HG02759 (cell line): ENCODE measurements around the gene SMPD2.

ENCODE experiments used
- ATAC-seq: cut with Tn5 transposase; IDR thresholded peaks from one replicate; pipeline ENCODE4 v1.9.1; 2021; ENCODE audit warnings: mild to moderate bottlenecking, moderate library complexity; ENCODE audit not compliant: unreplicated experiment

Gene SMPD2, protein sequence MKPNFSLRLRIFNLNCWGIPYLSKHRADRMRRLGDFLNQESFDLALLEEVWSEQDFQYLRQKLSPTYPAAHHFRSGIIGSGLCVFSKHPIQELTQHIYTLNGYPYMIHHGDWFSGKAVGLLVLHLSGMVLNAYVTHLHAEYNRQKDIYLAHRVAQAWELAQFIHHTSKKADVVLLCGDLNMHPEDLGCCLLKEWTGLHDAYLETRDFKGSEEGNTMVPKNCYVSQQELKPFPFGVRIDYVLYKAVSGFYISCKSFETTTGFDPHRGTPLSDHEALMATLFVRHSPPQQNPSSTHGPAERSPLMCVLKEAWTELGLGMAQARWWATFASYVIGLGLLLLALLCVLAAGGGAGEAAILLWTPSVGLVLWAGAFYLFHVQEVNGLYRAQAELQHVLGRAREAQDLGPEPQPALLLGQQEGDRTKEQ

DNA sequence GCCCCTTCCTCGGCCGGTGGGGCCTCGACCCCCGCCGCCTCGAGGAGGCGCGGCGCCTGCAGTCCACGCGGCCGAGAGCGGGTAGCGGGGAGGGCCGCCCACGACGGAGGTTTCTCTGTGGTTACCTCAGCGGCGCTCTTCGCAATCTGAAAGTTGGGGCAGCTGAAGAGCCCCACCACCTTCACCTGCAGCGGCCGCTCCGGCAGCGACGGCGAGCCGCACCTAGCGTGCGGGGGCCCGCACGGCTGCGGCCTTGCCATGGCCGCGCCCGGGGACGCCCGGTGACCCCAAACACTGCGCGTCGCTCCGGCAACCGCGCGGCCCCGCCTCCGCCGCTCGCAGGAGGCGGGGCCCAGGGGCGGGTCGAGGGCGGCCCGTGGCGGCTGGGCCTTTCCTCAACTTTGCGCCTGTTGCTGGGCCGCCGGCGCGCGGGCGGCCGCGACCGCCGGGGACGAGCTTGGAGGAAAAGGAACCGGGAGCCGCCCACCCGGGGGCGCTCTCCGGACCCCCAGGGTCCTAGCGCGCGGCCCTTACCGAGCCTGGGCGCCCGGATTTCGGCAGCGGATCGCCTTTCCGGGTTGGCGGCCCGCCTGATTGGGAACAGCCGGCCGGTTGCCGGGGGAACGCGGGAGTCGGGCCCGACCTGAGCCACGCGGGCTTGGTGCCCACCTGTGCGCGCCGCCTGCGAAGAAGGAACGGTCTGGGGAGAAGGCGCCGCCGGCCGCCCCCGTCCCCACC is at the start of gene SMPD2, which contains the start of gene PPIL6:
Gene SMPD2 (plus strand): TSS at position 394 of the 738 bp plus-strand sequence. CDS start 398 bp downstream, outside the sequence.
Gene PPIL6 (minus strand): TSS at position 298 of the 738 bp plus-strand sequence. CDS start 38 bp downstream, at position 260.
- ATAC-seq = peak; percentile 91

DNA sequence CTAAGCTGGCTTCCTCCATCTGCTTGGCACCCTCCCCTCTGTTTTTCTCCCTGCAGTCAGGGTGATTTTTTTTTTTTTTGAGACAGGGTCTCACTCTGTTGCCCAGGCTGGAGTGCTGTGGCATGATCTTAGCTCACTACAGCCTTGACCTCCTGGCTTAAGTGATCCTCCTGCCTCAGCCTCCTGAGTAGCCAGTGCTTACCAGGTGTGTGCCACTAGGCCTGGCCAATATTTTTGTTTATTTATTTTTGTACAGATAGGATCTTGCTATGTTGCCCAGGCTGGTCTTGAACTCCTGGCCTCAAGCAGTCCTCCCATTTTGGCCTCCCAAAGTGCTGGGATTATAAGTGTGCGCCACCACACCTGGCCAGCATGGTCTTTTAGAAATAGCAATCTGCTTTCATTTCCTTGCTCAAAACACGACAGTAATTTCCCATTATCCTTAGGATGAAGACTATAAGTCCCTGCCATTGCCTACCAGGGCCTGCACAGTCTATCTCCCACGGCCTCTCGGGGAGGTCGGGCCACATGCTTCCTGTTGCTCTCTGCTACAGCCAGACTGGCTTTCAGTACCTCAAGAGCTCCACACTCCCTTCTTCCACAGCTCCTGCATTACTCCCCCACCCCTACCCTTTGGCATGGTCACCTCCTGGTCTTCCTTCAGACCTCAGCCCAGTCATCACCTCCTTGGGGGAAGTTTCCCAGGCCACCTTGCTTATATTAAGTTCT is 47.2 kb upstream of the SMPD2 start:
- ATAC-seq = no peak

DNA sequence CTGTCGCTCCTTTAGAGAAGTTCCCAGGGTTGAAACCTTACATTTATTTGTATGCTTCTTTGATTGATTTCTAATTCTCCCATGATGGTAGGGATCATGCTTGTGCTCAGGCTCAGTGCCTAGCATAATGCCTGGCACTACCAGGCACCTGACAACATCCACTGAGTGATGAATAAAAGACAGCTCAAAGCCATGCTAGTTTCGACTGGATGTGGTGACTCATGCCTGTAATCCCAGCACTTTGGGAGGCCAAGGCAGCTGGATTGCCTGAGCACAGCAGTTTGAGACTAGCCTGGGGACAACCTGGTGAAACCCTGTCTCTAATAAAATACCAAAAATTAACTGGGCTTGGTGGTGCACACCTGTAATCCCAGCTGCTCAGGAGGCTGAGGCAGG is 46.6 kb upstream of the SMPD2 start:
- ATAC-seq = no peak

DNA sequence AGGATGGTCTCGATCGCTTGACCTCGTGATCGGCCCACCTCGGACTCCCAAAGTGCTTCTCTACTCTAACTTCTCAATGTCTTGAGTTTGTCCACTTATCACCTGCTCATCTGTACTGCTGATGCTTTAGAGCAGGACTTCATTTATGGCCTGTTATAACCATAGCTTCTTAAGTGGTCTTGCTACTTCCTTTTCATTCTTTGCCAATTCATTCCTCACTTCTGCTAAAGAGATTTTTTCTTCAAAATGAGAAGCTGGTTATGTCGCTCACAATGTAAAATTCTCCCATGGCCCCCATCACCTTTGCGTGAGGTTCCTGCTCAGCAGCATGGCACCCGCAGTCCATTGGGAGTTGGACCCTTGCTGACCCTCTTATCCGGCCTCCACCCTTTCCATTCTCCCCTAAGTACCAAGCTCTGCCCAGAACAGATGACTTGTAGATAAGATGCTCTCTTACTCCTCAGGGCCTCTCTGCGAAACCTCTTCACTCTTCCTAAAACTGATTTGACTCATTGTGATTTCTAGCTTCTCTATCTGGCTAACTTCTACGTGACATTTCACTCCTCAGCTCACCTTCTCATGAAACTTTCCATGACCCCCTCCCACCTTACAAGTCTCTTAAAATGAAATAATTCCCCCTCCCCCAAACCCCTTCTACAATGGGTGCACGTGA is 44.3 kb upstream of the SMPD2 start:
- ATAC-seq = no peak

DNA sequence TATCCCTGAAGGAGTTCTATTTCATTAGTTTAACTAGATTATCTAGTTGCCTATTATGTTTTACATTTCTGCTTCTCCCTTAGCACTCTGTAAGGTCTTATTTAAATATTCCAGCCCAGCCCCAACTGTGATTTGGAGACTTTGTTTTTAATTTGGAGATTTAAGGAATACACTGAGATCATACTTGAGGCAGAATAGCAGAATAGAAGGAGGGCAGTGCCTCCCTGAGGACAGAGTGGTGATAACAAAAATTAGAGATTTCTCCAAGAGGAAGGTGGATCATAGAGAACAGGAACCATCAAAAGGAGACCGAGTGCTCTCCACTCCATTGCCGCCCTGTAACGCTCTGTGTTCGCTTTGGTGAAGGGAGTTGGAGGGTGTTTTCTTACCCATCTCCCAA is 43.5 kb upstream of the SMPD2 start:
- ATAC-seq = no peak

DNA sequence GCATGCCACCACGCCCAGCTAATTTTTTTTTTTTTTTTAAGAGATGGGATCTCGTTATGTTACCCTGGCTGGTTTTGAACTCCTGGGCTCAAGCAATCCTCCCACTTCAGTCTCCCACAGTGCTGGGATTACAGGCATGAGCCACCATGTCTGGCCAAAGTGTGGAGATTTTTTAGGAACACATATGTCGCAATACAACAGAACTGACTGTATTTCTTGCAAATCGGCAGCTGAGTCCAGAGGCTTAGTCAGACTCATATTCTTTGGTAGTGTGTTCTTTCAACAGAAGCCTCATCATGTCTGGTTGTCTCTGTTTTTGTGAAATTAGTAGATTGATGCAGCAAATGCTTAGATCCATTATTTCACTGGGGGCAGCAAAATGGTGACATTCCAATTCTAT is 34.3 kb upstream of the SMPD2 start:
- no peak for ATAC-seq

DNA sequence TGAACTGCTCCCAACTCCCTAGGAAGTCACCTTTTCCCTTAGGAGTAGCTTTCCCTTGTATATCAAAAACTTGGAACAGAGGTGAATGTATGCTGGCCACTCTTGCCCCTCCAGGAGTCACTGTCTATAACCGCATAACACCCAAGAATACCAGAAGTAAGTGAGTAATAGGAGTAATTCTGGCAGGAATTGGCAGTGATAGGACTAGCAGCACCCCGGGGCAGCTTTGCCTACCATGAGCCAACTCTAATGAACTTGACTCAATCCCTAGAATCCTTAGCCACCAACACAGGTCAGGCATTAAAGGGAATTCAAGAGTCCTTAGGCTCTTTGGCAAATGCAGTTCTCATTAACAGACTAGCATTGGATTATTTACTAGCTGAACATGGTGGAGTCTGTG is 29.5 kb upstream of the SMPD2 start:
- ATAC-seq = no peak

DNA sequence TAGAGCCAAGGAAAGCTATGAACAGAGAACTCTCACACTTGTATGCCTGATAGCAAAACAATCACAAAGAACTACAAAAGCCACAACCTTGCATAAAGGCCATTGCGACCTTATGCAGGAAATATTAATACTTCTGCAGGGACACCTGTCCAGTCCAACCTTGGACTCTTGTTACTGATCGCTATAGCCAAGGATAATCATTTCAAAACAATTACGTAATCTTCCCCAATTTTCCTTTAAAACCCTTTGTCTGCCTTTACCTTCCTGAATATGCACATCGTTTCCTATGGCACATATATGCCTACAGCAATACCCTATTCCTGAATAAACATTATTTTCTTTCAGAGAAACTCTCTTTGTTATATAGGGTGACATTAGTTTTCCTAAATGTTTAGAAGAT is 22.9 kb upstream of the SMPD2 start:
- ATAC-seq = no peak

DNA sequence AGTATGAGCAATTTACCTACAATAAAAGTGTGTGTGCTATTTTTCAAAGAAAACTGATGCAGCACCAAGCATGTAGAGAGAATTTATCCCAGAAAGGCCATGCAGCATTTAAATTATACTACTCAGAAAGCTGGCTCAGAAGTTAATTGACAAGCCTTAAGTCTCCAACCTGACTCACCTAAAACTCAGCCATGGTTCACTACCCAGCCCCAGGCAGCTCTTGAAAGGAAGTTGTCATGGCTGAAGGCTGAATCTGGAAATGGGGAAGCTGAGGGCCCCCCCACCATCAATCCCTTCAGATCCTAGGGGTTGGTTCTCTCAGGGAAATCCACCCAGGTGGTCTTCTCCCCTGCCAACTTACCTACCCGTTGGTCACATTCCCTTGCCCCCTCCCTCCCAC is 19.8 kb upstream of the SMPD2 start:
- ATAC-seq = no peak

DNA sequence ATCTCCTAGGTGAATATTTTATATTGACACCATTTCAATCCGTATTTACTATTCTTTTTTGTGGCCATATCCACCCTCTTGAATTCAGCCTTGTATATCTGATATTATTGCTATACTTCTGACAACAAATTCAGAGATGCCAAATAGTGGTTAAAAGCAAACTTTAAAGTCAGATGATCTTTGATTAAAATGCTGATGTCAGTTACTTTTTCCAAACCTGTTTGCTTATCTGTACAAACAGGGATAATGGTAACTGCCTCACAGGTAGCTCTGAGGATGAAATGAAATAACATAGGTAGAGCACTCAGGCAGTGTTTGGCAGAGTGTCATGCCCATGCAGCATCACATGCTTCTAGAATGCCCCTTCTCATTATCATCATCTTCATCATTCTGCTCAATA is 19.3 kb upstream of the SMPD2 start:
- ATAC-seq = no peak

DNA sequence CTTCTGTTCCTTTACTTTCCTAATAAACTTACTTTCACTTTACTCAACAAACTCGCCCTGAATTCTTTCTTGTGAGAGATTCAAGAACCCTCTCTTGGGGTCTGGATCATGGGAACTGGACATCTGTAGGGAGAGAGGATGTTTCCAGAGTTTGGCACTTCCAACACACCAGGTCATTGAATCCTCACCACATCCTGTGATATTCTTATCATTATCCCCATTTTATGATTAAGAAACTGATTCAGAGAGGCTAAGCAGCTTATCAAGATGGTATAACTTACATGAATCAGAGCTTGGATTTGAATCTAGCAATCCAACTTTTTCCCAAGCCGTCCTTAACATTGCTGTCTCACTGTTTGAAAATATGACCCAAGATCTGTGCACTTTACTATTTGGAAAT is 15.6 kb upstream of the SMPD2 start:
- no peak for ATAC-seq

DNA sequence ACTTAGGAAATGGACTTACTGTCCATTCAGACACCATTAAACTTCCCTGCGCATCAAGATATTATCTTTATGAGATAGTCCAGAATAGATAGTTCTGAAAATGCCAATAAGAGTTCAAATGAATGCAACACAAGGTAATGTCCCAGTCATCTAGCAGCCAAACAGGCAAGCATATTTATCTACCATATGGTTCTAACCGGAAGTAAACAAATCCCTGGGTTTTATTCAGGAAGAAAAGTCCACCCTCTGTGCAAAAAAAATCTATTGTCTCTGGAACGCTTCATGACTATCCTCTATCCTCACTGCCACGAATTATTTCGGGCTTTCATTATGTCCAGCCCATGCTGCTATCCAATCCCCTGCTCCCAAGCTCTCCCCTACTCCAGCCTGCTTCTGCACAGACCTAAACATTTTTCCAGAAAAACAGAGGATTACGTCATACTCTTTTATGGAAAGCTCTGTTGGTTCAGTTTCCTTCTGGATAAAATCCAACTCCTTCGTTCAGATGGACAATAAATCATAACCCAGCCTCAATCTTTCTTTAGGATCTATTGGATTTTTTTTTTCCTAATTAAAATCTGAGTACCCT is 11.5 kb upstream of the SMPD2 start:
- ATAC-seq = no peak

DNA sequence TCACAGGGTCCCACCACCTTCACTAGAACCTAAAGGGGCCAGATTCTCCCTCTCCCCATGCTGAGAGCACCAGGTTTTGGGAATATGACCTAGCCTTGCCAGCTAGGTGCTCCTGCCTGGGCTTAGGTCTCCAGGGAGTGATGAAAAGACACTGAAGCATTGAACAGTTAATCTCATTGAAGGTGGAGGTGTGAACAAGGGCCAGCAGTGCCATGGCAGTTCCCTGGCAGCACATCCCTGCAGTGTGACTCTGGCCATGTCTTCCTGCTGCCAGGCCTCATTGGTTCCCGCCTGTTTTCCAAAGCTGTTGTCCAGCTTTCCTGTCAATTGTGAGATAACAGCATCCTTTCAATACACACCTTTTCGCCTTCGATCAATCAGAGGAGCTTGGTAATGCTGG is 11.0 kb upstream of the SMPD2 start:
- no peak for ATAC-seq

DNA sequence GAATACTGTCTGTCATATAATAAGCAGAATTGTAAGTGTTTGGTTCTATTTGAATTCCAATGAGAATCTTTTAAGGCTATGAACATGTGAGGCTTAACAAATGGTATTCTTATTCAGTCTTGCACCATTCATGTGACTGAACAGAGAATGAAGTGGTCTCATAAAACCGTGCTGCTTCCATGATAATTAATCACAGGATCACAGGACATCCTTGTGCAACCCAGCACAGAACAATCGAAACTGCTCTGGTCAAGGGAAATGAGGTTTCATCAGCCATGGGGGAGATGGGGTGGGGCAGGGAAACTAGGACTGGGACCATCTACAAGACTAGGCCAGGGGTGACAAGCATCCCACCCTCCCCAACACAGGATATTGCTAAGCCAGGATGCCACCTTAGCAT is 6.1 kb upstream of the SMPD2 start:
- ATAC-seq = no peak

DNA sequence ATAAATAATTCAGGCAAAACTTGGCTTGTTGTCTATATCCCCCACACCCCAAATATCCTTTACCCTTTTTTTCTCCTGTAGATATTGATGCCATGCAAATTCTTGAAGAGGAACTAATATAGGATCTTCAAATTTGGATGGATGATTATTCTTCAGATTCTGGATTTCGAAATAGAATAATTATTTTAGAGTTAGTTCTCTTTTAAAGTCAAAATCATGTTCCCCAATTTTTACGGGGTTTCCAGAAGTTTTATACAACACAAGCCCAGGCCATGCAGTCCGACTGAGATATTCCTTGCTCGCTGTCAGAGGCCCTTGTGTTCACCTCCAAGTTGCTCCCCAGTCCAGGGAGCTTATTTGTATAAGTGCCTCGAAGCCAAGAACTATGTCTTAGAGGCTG is 4.5 kb upstream of the SMPD2 start:
- ATAC-seq = no peak

DNA sequence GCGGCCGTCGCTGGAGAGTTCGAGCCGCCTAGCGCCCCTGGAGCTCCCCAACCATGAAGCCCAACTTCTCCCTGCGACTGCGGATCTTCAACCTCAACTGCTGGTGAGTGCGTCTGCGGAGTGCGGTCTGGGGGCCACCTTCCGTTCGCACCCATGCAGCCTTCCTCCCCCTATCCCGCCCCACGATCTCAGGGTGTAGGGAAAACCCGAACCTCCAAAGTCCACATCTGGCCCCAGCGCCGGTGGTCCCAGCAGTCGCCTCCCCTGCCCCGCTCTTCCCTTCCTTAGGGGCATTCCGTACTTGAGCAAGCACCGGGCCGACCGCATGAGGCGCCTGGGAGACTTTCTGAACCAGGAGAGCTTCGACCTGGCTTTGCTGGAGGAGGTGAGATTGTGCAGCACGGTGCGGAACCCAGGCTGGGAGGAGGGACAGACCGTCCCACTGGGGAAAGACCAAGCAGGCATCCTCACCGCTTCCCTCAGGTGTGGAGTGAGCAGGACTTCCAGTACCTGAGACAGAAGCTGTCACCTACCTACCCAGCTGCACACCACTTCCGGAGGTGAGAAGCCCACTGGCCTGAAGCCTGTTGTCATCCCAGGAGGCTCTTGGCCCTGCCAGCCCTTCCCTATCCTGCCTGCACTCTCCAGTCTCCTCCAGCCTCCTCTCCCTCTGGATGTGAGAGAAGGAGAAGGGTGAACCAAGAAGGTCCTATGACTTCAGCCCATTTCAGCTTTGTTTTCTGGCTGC is 719 bp downstream of the SMPD2 start:
- ATAC-seq = peak; percentile 10

DNA sequence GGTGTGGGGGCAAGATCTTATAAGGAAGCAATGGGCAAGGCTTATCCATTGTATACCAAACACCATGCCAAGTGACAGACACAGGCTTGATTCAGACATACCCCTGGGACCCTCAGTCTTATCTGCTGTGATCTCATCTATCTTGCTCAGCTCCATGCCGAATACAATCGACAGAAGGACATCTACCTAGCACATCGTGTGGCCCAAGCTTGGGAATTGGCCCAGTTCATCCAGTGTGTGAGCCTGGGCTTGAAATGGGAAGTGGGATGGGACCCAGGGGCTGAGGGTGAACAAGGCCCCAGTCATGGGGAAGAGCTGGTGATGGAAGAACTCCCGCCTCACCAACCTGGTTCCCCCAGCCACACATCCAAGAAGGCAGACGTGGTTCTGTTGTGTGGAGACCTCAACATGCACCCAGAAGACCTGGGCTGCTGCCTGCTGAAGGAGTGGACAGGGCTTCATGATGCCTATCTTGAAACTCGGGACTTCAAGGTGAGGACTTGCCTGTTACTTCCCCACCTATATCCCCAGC is 1.9 kb downstream of the SMPD2 start:
- no peak for ATAC-seq

DNA sequence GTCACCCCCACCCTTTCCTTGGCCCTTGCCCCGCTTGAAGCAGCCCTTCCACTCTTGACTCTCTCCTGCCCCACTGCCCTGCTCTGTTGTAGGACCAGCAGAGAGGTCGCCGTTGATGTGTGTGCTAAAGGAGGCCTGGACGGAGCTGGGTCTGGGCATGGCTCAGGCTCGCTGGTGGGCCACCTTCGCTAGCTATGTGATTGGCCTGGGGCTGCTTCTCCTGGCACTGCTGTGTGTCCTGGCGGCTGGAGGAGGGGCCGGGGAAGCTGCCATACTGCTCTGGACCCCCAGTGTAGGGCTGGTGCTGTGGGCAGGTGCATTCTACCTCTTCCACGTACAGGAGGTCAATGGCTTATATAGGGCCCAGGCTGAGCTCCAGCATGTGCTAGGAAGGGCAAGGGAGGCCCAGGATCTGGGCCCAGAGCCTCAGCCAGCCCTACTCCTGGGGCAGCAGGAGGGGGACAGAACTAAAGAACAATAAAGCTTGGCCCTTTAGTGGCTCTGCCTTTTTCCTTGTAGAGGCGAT is 3.0 kb downstream of the SMPD2 start:
- no peak for ATAC-seq

DNA sequence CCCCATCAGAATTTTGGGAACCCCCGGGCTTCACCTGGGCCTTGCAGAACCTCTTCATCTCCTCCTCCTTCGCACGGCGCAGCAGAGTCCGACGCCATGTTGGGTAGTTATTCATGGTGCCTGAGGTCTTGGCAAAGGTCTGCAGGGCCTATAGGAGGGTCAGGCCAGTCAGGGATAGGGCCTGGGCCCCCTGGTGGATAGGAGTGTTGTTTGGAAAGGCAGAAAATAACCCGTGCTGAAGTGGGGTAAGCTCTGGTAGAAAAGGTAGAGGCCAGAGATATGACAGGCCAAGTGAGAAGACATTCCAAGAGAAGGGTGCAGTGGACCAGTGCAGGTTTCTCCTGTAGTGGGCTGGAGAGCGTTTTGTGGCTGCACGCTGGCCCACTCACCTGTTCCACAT is 4.9 kb downstream of the SMPD2 start:
- ATAC-seq = no peak
